Ovary (tissue), 3 donors: Measurements from ENCODE around the gene FYCO1.

ENCODE experiments used
- EP300 ChIP-seq: sonication (generic); formaldehyde crosslinking; IDR thresholded peaks from one replicate; pipeline ENCODE4 v1.6.1; 2017; ENCODE audit warnings: antibody characterized with exemption
- POLR2A ChIP-seq: fragments of 450-650 bp; IDR thresholded peaks from one replicate; pipeline ENCODE4 v1.6.1; 2017; ENCODE audit warnings: antibody characterized with exemption, mild to moderate bottlenecking, moderate library complexity
- TF ChIP-seq, protein P1 (sequence below), 3 donors: fragments of 450-650 bp in 2 of 3; fragments of 200-600 bp in 1 of 3; IDR thresholded peaks; one replicate each; pipeline versions ENCODE4 v1.5.1 to v1.8.0; 2016 to 2022; ENCODE audit warnings: antibody characterized with exemption in 3 of 3, mild to moderate bottlenecking in 1 of 3
- donor health status: DM: no; HTN: no; CAD: no.

DNA sequence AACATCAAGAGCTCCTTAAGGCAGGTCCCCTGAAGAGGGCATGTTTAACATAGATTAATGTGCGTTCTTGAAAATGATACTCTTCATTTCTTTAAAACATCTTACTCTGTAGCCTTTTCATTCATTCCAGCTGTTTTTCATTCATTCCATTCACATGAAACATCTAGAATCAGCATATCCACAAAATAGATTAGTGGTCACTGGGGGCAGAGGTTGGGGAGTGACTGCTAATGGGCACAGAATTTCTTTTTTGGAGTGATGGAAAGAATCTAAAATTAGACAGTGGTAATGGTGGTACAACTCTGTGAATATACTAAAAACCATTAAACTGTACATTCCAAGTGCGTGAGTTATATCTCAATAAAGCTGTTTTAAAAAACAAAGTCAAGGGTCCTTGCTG lies 67.7 kb downstream of the FYCO1 start:
- TF ChIP-seq POLR2A (no peak), EP300 (no peak)
- TF ChIP-seq, protein P1, sequence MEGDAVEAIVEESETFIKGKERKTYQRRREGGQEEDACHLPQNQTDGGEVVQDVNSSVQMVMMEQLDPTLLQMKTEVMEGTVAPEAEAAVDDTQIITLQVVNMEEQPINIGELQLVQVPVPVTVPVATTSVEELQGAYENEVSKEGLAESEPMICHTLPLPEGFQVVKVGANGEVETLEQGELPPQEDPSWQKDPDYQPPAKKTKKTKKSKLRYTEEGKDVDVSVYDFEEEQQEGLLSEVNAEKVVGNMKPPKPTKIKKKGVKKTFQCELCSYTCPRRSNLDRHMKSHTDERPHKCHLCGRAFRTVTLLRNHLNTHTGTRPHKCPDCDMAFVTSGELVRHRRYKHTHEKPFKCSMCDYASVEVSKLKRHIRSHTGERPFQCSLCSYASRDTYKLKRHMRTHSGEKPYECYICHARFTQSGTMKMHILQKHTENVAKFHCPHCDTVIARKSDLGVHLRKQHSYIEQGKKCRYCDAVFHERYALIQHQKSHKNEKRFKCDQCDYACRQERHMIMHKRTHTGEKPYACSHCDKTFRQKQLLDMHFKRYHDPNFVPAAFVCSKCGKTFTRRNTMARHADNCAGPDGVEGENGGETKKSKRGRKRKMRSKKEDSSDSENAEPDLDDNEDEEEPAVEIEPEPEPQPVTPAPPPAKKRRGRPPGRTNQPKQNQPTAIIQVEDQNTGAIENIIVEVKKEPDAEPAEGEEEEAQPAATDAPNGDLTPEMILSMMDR (IDR thresholded peaks at IDR 0.05): no peak
